HepG2 (cell line): ENCODE results near the gene NFATC3. TPM values are rescaled to one million over a fixed set of nuclear protein-coding genes. Genes with fewer than 3 reads are reported as not detected.

Experiments
- ATAC-seq: fragments of 200-7000 bp; cut with Tn5 transposase; 3 replicates; pipeline ENCODE4 v1.9.1; 2020; ENCODE audit warnings: mild to moderate bottlenecking, moderate library complexity
- BruUV-seq: library from RNA; stranded (reverse); fragments of 400-500 nt; replicated peaks from 2 replicates; lab custom pipeline; 2021; lab: Mats Ljungman, UMichigan
- CTCF ChIA-PET: fragments of 300-600 bp; formaldehyde crosslinking; extraction: SDS; loops from one replicate; lab custom pipeline; 2021; ENCODE audit warnings: low total read pairs, inconsistent platforms, low intra/inter-chr PET ratio; lab: Yijun Ruan, JAX
- POLR2A ChIA-PET: fragments of 350-600 bp; sonication (Branson Sonifier 250); formaldehyde crosslinking; loops from one replicate; lab custom pipeline; 2020; ENCODE audit warnings: antibody characterized with exemption, inconsistent platforms; lab: Yijun Ruan, JAX
- DNase-seq: peaks from one replicate; pipeline ENCODE4 v3.0.0-alpha.2; 2015; ENCODE audit warnings: low spot score
- FAIRE-seq: peaks from 3 replicates; lab custom pipeline; 2011; peaks lifted over from hg19 to GRCh38; lab: Jason Lieb, UNC
- H2AFZ ChIP-seq: one replicate; pipeline ENCODE4 v1.6.1; 2011; ENCODE audit warnings: low read length, inconsistent platforms
- H3K27ac ChIP-seq: fragments of 300-600 bp; 3 replicates; pipeline ENCODE4 v1.8.0; 2011; ENCODE audit warnings: mixed run types, mild to moderate bottlenecking, mixed read lengths, low read length, inconsistent platforms; ENCODE audit not compliant: insufficient read depth; ENCODE audit errors: extremely low read length
- H3K27me3 ChIP-seq, 2 experiments: fragments of 200-600 bp in 1 of 2; 2 replicates in 1 of 2; 3 replicates in 1 of 2; pipeline versions ENCODE4 v1.6.0 to v1.8.0; 2011; ENCODE audit warnings: low read length in 2 of 2, mild to moderate bottlenecking in 2 of 2, moderate library complexity in 2 of 2, inconsistent platforms in 1 of 2; ENCODE audit not compliant: insufficient read depth in 2 of 2, control insufficient read depth in 1 of 2
- H3K36me3 ChIP-seq, 2 experiments: fragments of 200-600 bp in 1 of 2; replicated peaks in 1 of 2; 2 replicates in 1 of 2; 3 replicates in 1 of 2; pipeline versions ENCODE4 v1.5.1 to v1.8.0; 2011; ENCODE audit warnings: low read length in 2 of 2, inconsistent platforms in 1 of 2; ENCODE audit not compliant: insufficient read depth in 2 of 2, control insufficient read depth in 1 of 2
- H3K4me1 ChIP-seq: 2 replicates; pipeline ENCODE4 v1.5.1; 2012; ENCODE audit warnings: low read length, inconsistent platforms; ENCODE audit not compliant: insufficient read depth
- H3K4me2 ChIP-seq: 2 replicates; pipeline ENCODE4 v1.6.0; 2011; ENCODE audit warnings: low read depth, low read length, inconsistent platforms
- H3K4me3 ChIP-seq, 3 experiments: fragments of 200-600 bp in 1 of 3; sonication (generic), shearing (Covaris generic) in 1 of 3; replicated peaks in 1 of 3; 2 replicates each; pipeline ENCODE4 v1.5.1; 2011 to 2016; ENCODE audit warnings: low read length in 3 of 3, inconsistent platforms in 2 of 3, low read depth in 2 of 3, mild to moderate bottlenecking in 2 of 3, control low read depth in 1 of 3, mixed read lengths in 1 of 3; ENCODE audit not compliant: insufficient read depth in 1 of 3
- H3K79me2 ChIP-seq: one replicate; pipeline ENCODE4 v1.6.1; 2011; ENCODE audit warnings: low read length, inconsistent platforms; ENCODE audit not compliant: insufficient read depth
- H3K9ac ChIP-seq: 2 replicates; pipeline ENCODE4 v1.6.0; 2011; ENCODE audit warnings: mild to moderate bottlenecking, low read depth, low read length, inconsistent platforms; ENCODE audit not compliant: insufficient read depth
- H3K9me3 ChIP-seq: 2 replicates; pipeline ENCODE4 v1.5.1; 2012; ENCODE audit warnings: mild to moderate bottlenecking, low read length
- H4K20me1 ChIP-seq: 2 replicates; pipeline ENCODE4 v1.6.0; 2011; ENCODE audit warnings: inconsistent platforms, mild to moderate bottlenecking, low read length, moderate library complexity; ENCODE audit not compliant: insufficient read depth
- ARNT ChIP-seq: fragments of 450-650 bp; IDR thresholded peaks from 2 replicates; pipeline ENCODE4 v1.6.1; 2017
- DNMT3B ChIP-seq: conservative IDR thresholded peaks from 2 replicates; pipeline ENCODE4 v1.6.1; 2016; ENCODE audit warnings: missing biosample characterization, control low read depth
- EEA1 ChIP-seq: sonication (generic); formaldehyde crosslinking; IDR thresholded peaks from 2 replicates; pipeline ENCODE4 v1.5.1; 2020; ENCODE audit warnings: mild to moderate bottlenecking, missing genetic modification reagents, borderline replicate concordance
- FIP1L1 ChIP-seq: fragments of 200-400 bp; formaldehyde crosslinking; IDR thresholded peaks from 2 replicates; pipeline ENCODE4 v1.6.1; 2018; ENCODE audit warnings: low read depth, mild to moderate bottlenecking, low read length, moderate library complexity, borderline replicate concordance; ENCODE audit not compliant: insufficient read depth
- FOXA3 ChIP-seq: IDR thresholded peaks from 2 replicates; pipeline ENCODE4 v1.6.1; 2016; ENCODE audit warnings: missing genetic modification reagents, missing compliant biosample characterization
- KAT8 ChIP-seq: IDR thresholded peaks from 2 replicates; pipeline ENCODE4 v1.6.1; 2016; ENCODE audit warnings: missing genetic modification reagents, missing compliant biosample characterization
- KLF6 ChIP-seq: IDR thresholded peaks from 2 replicates; pipeline ENCODE4 v1.8.0; 2016; ENCODE audit warnings: missing biosample characterization, missing genetic modification reagents
- MXI1 ChIP-seq: IDR thresholded peaks from 3 replicates; pipeline ENCODE4 v1.6.1; 2012; ENCODE audit warnings: low read depth, low read length, inconsistent platforms, borderline replicate concordance
- RAD21 ChIP-seq: fragments of 450-650 bp; formaldehyde crosslinking; IDR thresholded peaks from 2 replicates; pipeline ENCODE4 v1.5.0; 2020; ENCODE audit warnings: mild to moderate bottlenecking
- SMYD3 ChIP-seq: sonication (generic); formaldehyde crosslinking; IDR thresholded peaks from 2 replicates; pipeline ENCODE4 v1.8.1; 2023; ENCODE audit warnings: mild to moderate bottlenecking, missing genetic modification reagents
- TGIF2 ChIP-seq: IDR thresholded peaks from 2 replicates; pipeline ENCODE4 v1.6.1; 2016; ENCODE audit warnings: control low read depth, missing compliant biosample characterization
- YY1 ChIP-seq: IDR thresholded peaks from 2 replicates; pipeline ENCODE4 v1.6.1; 2011; ENCODE audit warnings: low read length, low read depth, moderate library complexity, mild to moderate bottlenecking; ENCODE audit not compliant: insufficient read depth, insufficient replicate concordance
- ZNF256 ChIP-seq: sonication (generic); formaldehyde crosslinking; conservative IDR thresholded peaks from 2 replicates; pipeline ENCODE4 v1.4.0; 2020; ENCODE audit warnings: missing genetic modification reagents
- ZNF331 ChIP-seq: sonication (generic); formaldehyde crosslinking; IDR thresholded peaks from 2 replicates; pipeline ENCODE4 v1.4.0; 2020; ENCODE audit warnings: missing genetic modification reagents
- ZNF383 ChIP-seq: sonication (generic); formaldehyde crosslinking; IDR thresholded peaks from 2 replicates; pipeline ENCODE4 v1.4.0; 2020; ENCODE audit warnings: missing genetic modification reagents, mild to moderate bottlenecking, borderline replicate concordance
- ZNF605 ChIP-seq: sonication (generic); formaldehyde crosslinking; IDR thresholded peaks from 2 replicates; pipeline ENCODE4 v1.8.0; 2022; ENCODE audit warnings: mild to moderate bottlenecking, missing genetic modification reagents
- ZNF678 ChIP-seq: sonication (generic); formaldehyde crosslinking; IDR thresholded peaks from 2 replicates; pipeline ENCODE4 v1.4.0; 2020; ENCODE audit warnings: mild to moderate bottlenecking, missing genetic modification reagents
- WGBS: methylation state at CpG from one replicate; pipeline ENCODE4 v1.1.6; 2017; ENCODE audit warnings: low lambda C conversion rate; 5-methylcytosine and 5-hydroxymethylcytosine counted together
- in situ Hi-C: cut with HindIII; loops from 2 replicates; pipeline ENCODE4 v1.10.0; 2017; ENCODE audit warnings: low pct_unique_long_range_greater_than_20kb; ENCODE audit not compliant: extremely low pct_ligation_motif_present
- intact Hi-C: fragments of 100-400 bp; cut with micrococcal nuclease; formaldehyde crosslinking; loops from one replicate; pipeline ENCODE4 v1.10.0; 2022; ENCODE audit not compliant: unreplicated experiment
- polyA plus RNA-seq, 8 experiments: library from polyadenylated mRNA; depleted of rRNA in 3 of 8; stranded (reverse) in 7 of 8; unstranded in 1 of 8; fragments of >200 nt; fragmentation: Illumina TruSeq in 4 of 8; extraction: Trizol in 4 of 8; gene quantifications; 2 replicates each; pipeline versions ENCODE4 v1.2.1 to v1.2.3, GENCODE V29; 2011 to 2016; ENCODE audit warnings: low read depth in 4 of 8, missing spikeins in 1 of 8, mixed read lengths in 1 of 8; ENCODE audit not compliant: insufficient read depth in 1 of 8
- total RNA-seq, 5 experiments: library from RNA; depleted of rRNA; stranded (reverse); fragments of >200 nt; fragmentation: Illumina TruSeq; extraction: Trizol; gene quantifications; 2 replicates each; pipeline ENCODE4 v1.2.3, GENCODE V29; 2016; ENCODE audit warnings: low read depth in 1 of 5
- TF ChIP-seq, protein P1 (sequence below): sonication (generic); formaldehyde crosslinking; IDR thresholded peaks from 2 replicates; pipeline ENCODE4 v1.9.0; 2021; ENCODE audit warnings: missing genetic modification reagents, borderline replicate concordance
- TF ChIP-seq, protein P2 (sequence below): sonication (generic); formaldehyde crosslinking; IDR thresholded peaks from 2 replicates; pipeline ENCODE4 v1.4.0; 2020; ENCODE audit warnings: missing genetic modification reagents, borderline replicate concordance
- TF ChIP-seq, protein P3 (sequence below): sonication (generic); formaldehyde crosslinking; IDR thresholded peaks from 2 replicates; pipeline ENCODE4 v1.4.0; 2020; ENCODE audit warnings: missing genetic modification reagents; ENCODE audit errors: not compliant biosample characterization

Gene NFATC3
- total and polyA plus RNA-seq, 2 of the 13 experiments (the other 11 are each of a cell fraction or from before 2014, with no cell fraction given): 52.6 to 62.7 TPM

DNA sequence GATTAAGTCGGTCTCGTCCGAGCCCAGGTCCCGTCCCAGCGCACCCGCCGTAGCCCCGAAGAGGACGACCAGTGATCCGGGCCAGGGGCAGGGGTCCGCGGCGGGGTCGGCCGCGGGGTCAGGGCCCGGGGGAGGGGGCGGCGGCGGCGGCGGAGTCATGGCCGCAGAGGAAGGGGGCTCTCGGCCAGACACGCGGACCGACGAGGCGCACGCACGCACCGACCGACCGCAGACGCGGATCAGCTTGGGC is 150.6 kb downstream of the NFATC3 start, which contains the start of gene ESRP2:
TSS of gene ESRP2 (minus strand) at position 241 of the 250 bp plus-strand sequence. CDS start at position 159, 82 bp downstream.
- H3K27ac ChIP-seq: peak within 1 kb of the TSS; percentile 85
- BruUV-seq: no TSS peak
- intact Hi-C loops: loop anchor here (2.0 kb wide), 1 partner anchor 29 kb away; the partner anchor contains the start of gene SLC7A6
- in situ Hi-C loops: loop anchor here (10.0 kb wide), 1 partner anchor 151 kb away; the partner anchor contains the start of gene NFATC3
- H3K27me3 ChIP-seq: no peaks in the 10 kb centered on the region; a peak in 1 of 5 replicates
- H3K9me3 ChIP-seq: no peaks in the 10 kb centered on the region
- H3K9ac ChIP-seq: peak within 1 kb of the TSS; percentile 85
- DNase-seq: no peak
- peak within 1 kb of the TSS; percentile 66 to 94 (median 93) for H3K4me3 ChIP-seq
- no peak within 1 kb of the TSS for H2AFZ ChIP-seq
- no peak for FAIRE-seq
- H4K20me1 ChIP-seq: peaks cover 27% of the 10 kb centered on the region
- H3K36me3 ChIP-seq: peaks cover 20 to 25% of the 10 kb centered on the region in 2 experiments
- no CpG with 5 or more reads among the region's 36 CpGs for WGBS
- CTCF ChIA-PET: no interaction called here
- H3K4me2 ChIP-seq: peak within 1 kb of the TSS; percentile 99
- H3K79me2 ChIP-seq: peaks cover 29% of the 10 kb centered on the region
- ATAC-seq: no peak
- POLR2A ChIA-PET: interaction anchor here (1.0 to 5.6 kb wide), 14 partner anchors 9 to 270 kb away, joined by 3 to 100 read pairs (median 20); partner anchors contain the start of genes NFATC3, PLA2G15, PRMT7 and SLC7A6
- peaks cover 38% of the 10 kb centered on the region for H3K4me1 ChIP-seq
- TF ChIP-seq EEA1 (CRISPR knock-in tag) (peak; percentile 5; the same call in 1 of the 2 replicates), RAD21 (CRISPR knock-in tag) (no peak), MXI1 (no peak), DNMT3B (no peak), KAT8 (CRISPR knock-in tag) (no peak), FIP1L1 (no peak), ARNT (no peak), TGIF2 (CRISPR knock-in tag) (no peak), ZNF605 (no peak), KLF6 (CRISPR knock-in tag) (no peak), SMYD3 (no peak), ZNF383 (CRISPR knock-in tag) (0 out of 2 replicates have a peak, but pooled peaks have one; percentile 11), ZNF678 (CRISPR knock-in tag) (no peak), ZNF331 (no peak), ZNF256 (CRISPR knock-in tag) (no peak), FOXA3 (CRISPR knock-in tag) (no peak), YY1 (no peak)
- TF ChIP-seq, protein P1, sequence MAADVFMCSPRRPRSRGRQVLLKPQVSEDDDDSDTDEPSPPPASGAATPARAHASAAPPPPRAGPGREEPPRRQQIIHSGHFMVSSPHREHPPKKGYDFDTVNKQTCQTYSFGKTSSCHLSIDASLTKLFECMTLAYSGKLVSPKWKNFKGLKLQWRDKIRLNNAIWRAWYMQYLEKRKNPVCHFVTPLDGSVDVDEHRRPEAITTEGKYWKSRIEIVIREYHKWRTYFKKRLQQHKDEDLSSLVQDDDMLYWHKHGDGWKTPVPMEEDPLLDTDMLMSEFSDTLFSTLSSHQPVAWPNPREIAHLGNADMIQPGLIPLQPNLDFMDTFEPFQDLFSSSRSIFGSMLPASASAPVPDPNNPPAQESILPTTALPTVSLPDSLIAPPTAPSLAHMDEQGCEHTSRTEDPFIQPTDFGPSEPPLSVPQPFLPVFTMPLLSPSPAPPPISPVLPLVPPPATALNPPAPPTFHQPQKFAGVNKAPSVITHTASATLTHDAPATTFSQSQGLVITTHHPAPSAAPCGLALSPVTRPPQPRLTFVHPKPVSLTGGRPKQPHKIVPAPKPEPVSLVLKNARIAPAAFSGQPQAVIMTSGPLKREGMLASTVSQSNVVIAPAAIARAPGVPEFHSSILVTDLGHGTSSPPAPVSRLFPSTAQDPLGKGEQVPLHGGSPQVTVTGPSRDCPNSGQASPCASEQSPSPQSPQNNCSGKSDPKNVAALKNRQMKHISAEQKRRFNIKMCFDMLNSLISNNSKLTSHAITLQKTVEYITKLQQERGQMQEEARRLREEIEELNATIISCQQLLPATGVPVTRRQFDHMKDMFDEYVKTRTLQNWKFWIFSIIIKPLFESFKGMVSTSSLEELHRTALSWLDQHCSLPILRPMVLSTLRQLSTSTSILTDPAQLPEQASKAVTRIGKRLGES (CRISPR knock-in tag): no peak
- TF ChIP-seq, protein P2, sequence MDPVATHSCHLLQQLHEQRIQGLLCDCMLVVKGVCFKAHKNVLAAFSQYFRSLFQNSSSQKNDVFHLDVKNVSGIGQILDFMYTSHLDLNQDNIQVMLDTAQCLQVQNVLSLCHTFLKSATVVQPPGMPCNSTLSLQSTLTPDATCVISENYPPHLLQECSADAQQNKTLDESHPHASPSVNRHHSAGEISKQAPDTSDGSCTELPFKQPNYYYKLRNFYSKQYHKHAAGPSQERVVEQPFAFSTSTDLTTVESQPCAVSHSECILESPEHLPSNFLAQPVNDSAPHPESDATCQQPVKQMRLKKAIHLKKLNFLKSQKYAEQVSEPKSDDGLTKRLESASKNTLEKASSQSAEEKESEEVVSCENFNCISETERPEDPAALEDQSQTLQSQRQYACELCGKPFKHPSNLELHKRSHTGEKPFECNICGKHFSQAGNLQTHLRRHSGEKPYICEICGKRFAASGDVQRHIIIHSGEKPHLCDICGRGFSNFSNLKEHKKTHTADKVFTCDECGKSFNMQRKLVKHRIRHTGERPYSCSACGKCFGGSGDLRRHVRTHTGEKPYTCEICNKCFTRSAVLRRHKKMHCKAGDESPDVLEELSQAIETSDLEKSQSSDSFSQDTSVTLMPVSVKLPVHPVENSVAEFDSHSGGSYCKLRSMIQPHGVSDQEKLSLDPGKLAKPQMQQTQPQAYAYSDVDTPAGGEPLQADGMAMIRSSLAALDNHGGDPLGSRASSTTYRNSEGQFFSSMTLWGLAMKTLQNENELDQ (CRISPR knock-in tag): no peak
- TF ChIP-seq, protein P3, sequence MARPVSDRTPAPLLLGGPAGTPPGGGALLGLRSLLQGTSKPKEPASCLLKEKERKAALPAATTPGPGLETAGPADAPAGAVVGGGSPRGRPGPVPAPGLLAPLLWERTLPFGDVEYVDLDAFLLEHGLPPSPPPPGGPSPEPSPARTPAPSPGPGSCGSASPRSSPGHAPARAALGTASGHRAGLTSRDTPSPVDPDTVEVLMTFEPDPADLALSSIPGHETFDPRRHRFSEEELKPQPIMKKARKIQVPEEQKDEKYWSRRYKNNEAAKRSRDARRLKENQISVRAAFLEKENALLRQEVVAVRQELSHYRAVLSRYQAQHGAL (CRISPR knock-in tag): peak; percentile 25
